Epithelial cell of proximal tubule (primary cell): ENCODE data around the gene SYNDIG1L. TPM values are rescaled to one million over a fixed set of nuclear protein-coding genes. Genes with fewer than 3 reads are reported as not detected.
A peak's percentile ranks its signal among the peaks of the same experiment; 100 is the strongest.

Experiments used
- DNase-seq: peaks from one replicate; pipeline ENCODE4 v3.0.0-alpha.2; 2011; ENCODE audit warnings: low read depth
- H3K4me3 ChIP-seq: 2 replicates; pipeline ENCODE4 v1.5.1; 2011; ENCODE audit warnings: low read depth, mild to moderate bottlenecking, low read length
- total RNA-seq: library from RNA; depleted of rRNA; stranded (reverse); fragments of >200 nt; gene quantifications from 2 replicates; pipeline ENCODE4 v1.2.3, GENCODE V29; 2015
- TF ChIP-seq, protein P1 (sequence below): conservative IDR thresholded peaks from 2 replicates; pipeline ENCODE4 v1.5.1; 2012; ENCODE audit warnings: low read depth, mild to moderate bottlenecking, low read length

The SYNDIG1L gene
- total RNA-seq, 1 donor from 2014 or later, result not detected

GRCh38 chr14:74405663-74406062 lies 20.3 kb downstream of the SYNDIG1L start:
- TF ChIP-seq, protein P1, sequence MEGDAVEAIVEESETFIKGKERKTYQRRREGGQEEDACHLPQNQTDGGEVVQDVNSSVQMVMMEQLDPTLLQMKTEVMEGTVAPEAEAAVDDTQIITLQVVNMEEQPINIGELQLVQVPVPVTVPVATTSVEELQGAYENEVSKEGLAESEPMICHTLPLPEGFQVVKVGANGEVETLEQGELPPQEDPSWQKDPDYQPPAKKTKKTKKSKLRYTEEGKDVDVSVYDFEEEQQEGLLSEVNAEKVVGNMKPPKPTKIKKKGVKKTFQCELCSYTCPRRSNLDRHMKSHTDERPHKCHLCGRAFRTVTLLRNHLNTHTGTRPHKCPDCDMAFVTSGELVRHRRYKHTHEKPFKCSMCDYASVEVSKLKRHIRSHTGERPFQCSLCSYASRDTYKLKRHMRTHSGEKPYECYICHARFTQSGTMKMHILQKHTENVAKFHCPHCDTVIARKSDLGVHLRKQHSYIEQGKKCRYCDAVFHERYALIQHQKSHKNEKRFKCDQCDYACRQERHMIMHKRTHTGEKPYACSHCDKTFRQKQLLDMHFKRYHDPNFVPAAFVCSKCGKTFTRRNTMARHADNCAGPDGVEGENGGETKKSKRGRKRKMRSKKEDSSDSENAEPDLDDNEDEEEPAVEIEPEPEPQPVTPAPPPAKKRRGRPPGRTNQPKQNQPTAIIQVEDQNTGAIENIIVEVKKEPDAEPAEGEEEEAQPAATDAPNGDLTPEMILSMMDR, result no peak

GRCh38 chr14:74404435-74404834 lies 21.6 kb downstream of the SYNDIG1L start:
- H3K4me3 ChIP-seq, result no peak overlapping the region
- no peak for DNase-seq
- TF ChIP-seq, protein P1, result no peak

More at GRCh38 chr14:74405663-74406062, 20.3 kb downstream of the SYNDIG1L start:
- DNase-seq, result no peak
- H3K4me3 ChIP-seq, result no peak overlapping the region

DNA sequence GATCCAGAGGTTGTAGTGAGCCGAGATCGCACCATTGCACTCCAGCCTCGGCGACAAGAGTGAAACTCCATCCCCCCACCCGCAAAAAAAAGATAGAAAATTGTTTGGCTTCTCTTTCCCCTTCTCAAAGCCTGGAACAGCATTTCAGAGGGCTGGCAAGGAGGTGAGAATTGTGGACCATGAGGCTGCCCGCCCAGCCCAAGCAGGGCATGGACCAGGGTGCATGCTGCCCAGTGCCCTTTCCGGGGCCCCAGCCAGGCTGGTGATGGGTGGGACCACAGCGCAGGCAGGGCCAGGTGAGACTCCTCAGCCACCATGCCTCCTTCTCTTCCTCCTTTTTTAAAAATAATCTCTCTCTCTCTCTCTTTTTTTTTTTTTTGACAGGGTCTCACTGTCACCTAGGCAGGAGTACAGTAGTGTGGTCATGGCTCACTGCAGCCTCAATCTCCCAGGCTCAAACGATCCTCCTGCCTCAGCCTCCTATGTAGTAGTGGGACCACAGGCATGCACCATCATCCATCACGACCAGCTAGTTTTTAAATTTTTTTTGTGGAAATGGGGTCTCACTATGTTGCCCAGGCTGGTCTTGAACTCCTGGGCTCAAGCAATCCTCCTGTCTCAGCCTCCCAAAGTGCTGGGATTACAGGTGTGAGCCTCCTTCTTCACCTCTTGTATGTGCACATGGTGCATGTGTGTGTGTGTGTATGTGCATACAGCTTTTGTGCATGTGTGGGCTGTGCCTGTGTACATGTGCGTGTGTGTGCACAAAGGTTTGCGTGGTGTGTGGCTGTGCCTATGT lies 22.2 kb downstream of the SYNDIG1L start:
- TF ChIP-seq, protein P1, result no peak
- no peak overlapping the region for H3K4me3 ChIP-seq
- no peak for DNase-seq

DNA sequence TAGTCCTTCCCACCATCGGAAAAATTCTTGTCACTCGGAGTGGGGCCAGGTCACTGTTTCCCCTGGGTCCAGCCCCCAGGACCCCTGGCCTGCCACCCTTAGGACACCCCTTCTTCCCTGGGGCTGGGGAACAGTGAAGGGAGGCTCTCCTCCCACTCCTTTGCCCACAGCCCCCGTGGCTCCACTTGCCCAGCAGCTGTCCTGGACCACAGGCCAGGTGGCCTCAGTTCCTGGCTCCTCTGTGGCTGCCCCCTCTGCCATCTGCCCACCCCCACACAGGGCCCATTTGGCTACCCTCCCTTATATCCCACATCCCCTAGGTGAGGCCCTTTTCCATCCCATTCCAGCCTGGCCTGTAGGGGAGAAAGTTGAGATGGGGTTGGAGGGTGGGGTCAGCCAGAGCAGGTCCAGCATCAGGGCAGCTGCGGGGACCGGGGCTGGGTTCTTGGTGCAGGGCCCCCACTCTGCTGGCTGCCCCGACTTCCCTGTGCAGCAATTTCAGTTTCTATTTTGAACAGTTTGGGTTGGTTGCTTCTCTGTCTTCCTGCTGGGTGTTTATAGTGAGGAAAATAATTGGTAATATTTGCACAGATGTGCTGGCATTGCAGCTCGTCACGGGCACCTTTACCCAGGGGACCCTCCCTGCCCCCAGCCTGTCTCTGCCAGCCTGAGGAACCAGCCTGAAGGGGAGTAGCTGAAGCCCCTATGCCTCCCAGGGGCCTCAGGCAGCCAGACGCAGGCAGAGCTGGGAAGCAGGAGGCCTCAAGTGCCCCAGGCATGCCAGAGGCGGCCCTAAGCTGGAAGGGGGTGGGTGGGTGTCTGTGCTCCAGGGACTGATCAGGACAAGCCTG lies 23.4 kb downstream of the SYNDIG1L start:
- H3K4me3 ChIP-seq, result no peak overlapping the region
- no peak for DNase-seq
- TF ChIP-seq, protein P1, result no peak

DNA sequence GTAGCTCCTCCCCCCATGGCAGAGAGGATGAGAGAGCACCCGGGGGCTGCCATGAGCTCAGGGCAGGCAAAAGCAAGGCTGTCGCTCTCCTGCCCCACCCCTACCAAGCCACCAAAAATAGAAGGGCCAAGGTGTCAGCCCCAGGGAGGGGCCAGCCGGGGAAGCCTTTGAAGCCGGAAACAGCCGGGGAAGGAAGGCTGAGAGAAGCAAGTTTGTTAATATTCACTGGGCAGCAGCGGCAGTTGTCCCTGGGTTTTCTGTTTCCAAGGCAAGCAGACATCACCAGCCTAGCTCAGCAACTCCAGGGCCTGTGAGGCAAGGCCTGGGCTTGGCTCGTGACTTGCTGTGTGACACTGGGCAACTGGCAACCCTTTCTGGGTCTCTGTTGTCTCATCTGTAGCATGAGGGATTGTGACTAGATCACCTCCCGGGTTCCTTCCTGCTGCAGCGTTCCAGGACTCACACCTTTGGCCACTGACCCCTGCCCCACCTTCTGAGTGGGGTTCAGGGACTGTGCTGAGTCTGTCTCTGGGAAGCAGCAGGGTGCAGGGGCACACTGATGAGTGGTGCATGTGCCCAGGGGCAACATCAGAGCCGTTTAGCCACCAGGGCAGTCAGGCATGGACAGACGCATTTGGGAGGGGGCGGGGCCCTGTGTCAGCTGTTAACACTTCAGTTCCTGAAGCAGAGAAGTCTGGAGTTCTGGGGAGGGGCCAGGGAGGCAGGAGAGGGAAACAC lies 24.3 kb downstream of the SYNDIG1L start:
- H3K4me3 ChIP-seq, result peak overlapping the region; percentile 29
- DNase-seq, result no peak
- TF ChIP-seq, protein P1, result no peak

GRCh38 chr14:74400919-74401503 lies 25.0 kb downstream of the SYNDIG1L start:
- no peak for DNase-seq
- TF ChIP-seq, protein P1, result no peak
- H3K4me3 ChIP-seq, result peak overlapping the region; percentile 29
